Parathyroid adenoma (tissue), 2 donors: Measurements from ENCODE around the gene APOL4.
"Not testable (repeated sequence)": the region's sequence is repeated elsewhere in the genome, so short reads cannot be mapped to it uniquely, and the experiment has no call there.

Source experiments
- H2AFZ ChIP-seq: fragments of 300-600 bp; sonication (generic); one replicate; pipeline ENCODE4 v1.7.0; 2017; ENCODE audit warnings: antibody characterized with exemption, mild to moderate bottlenecking
- H3K27ac ChIP-seq: fragments of 300-600 bp; sonication (generic); one replicate; pipeline ENCODE4 v1.7.0; 2017
- H3K27me3 ChIP-seq: fragments of 300-600 bp; sonication (generic); one replicate; pipeline ENCODE4 v1.7.0; 2017; ENCODE audit warnings: low read length; ENCODE audit not compliant: control insufficient read depth, insufficient read depth
- H3K36me3 ChIP-seq: fragments of 300-600 bp; sonication (generic); one replicate; pipeline ENCODE4 v1.7.0; 2017; ENCODE audit warnings: low read length; ENCODE audit not compliant: control insufficient read depth, insufficient read depth
- H3K4me1 ChIP-seq: fragments of 300-600 bp; sonication (generic); one replicate; pipeline ENCODE4 v1.7.0; 2017; ENCODE audit warnings: control low read depth
- H3K4me2 ChIP-seq: fragments of 300-600 bp; sonication (generic); one replicate; pipeline ENCODE4 v1.7.0; 2017; ENCODE audit warnings: low read length
- H3K4me3 ChIP-seq: fragments of 300-600 bp; sonication (generic); one replicate; pipeline ENCODE4 v1.7.0; 2017; ENCODE audit warnings: low read depth, low read length
- H3K79me2 ChIP-seq: fragments of 300-600 bp; sonication (generic); one replicate; pipeline ENCODE4 v1.7.0; 2017; ENCODE audit warnings: control low read depth
- H3K9ac ChIP-seq: fragments of 300-600 bp; sonication (generic); one replicate; pipeline ENCODE4 v1.7.0; 2017; ENCODE audit warnings: mild to moderate bottlenecking
- H3K9me3 ChIP-seq: fragments of 300-600 bp; sonication (generic); one replicate; pipeline ENCODE4 v1.7.0; 2017; ENCODE audit warnings: low read length; ENCODE audit not compliant: control insufficient read depth
- CTCF ChIP-seq: fragments of 300-600 bp; sonication (generic); IDR thresholded peaks from one replicate; pipeline ENCODE4 v1.7.0; 2017; ENCODE audit warnings: antibody characterized with exemption, mild to moderate bottlenecking
- donor health status: primary hyperparathyroidism.

APOL4 gene

GRCh38 chr22:36228944-36229343, 27.3 kb upstream of the APOL4 start:
- H3K27ac ChIP-seq = no peak overlapping the region
- H3K4me1 ChIP-seq = no peaks in the 10 kb centered on the region
- no peaks in the 10 kb centered on the region for H3K79me2 ChIP-seq
- H3K36me3 ChIP-seq = no peaks in the 10 kb centered on the region
- TF ChIP-seq CTCF = no peak
- H3K9me3 ChIP-seq = no peaks in the 10 kb centered on the region
- H3K4me3 ChIP-seq = no peak overlapping the region
- H3K4me2 ChIP-seq = no peak overlapping the region
- no peak overlapping the region for H3K9ac ChIP-seq
- no peaks in the 10 kb centered on the region for H3K27me3 ChIP-seq
- no peak overlapping the region for H2AFZ ChIP-seq

GRCh38 chr22:36228369-36228768, 26.8 kb upstream of the APOL4 start:
- not testable (repeated sequence) for H3K36me3 ChIP-seq, H3K27me3 ChIP-seq, H2AFZ ChIP-seq, H3K4me3 ChIP-seq, H3K4me2 ChIP-seq, H3K79me2 ChIP-seq, H3K27ac ChIP-seq, H3K9me3 ChIP-seq, H3K9ac ChIP-seq, H3K4me1 ChIP-seq

GRCh38 chr22:36227806-36228205, 26.2 kb upstream of the APOL4 start:
- Histone ChIP-seq H3K4me1 (no peaks in the 10 kb centered on the region), H3K4me3 (no peak overlapping the region), H3K4me2 (no peak overlapping the region), H3K9me3 (no peaks in the 10 kb centered on the region), H3K79me2 (no peaks in the 10 kb centered on the region), H3K27ac (no peak overlapping the region), H3K27me3 (no peaks in the 10 kb centered on the region), H3K9ac (no peak overlapping the region), H2AFZ (no peak overlapping the region), H3K36me3 (no peaks in the 10 kb centered on the region)
- no peak for TF ChIP-seq CTCF

GRCh38 chr22:36227396-36227795, 25.8 kb upstream of the APOL4 start:
- H3K27ac ChIP-seq = no peak overlapping the region
- H3K4me1 ChIP-seq = no peaks in the 10 kb centered on the region
- H2AFZ ChIP-seq = no peak overlapping the region
- no peak overlapping the region for H3K9ac ChIP-seq
- no peak overlapping the region for H3K4me3 ChIP-seq
- H3K79me2 ChIP-seq = no peaks in the 10 kb centered on the region
- no peaks in the 10 kb centered on the region for H3K27me3 ChIP-seq
- TF ChIP-seq CTCF = no peak
- H3K9me3 ChIP-seq = no peaks in the 10 kb centered on the region
- H3K36me3 ChIP-seq = no peaks in the 10 kb centered on the region
- H3K4me2 ChIP-seq = no peak overlapping the region

GRCh38 chr22:36226189-36226588, 24.6 kb upstream of the APOL4 start:
- Histone ChIP-seq H2AFZ (no peak overlapping the region), H3K27ac (no peak overlapping the region), H3K9me3 (no peaks in the 10 kb centered on the region), H3K4me3 (no peak overlapping the region), H3K36me3 (no peaks in the 10 kb centered on the region), H3K9ac (no peak overlapping the region), H3K4me1 (no peaks in the 10 kb centered on the region), H3K79me2 (no peaks in the 10 kb centered on the region), H3K27me3 (no peaks in the 10 kb centered on the region), H3K4me2 (no peak overlapping the region)
- no peak for TF ChIP-seq CTCF
